Mucosa of descending colon (tissue), 3 donors: ENCODE data around the gene GRIPAP1. TPM values are rescaled to one million over a fixed set of nuclear protein-coding genes. Genes with fewer than 3 reads are reported as not detected.
A peak's percentile ranks its signal among the peaks of the same experiment; 100 is the strongest.

Experiments used
- ATAC-seq: fragments of 200-7000 bp; cut with Tn5 transposase; one replicate; pipeline ENCODE4 v1.9.1; 2020; ENCODE audit warnings: mild to moderate bottlenecking, moderate library complexity
- DNase-seq, 3 donors: peaks; one replicate each; pipeline ENCODE4 v3.0.0-alpha.2; 2020
- H3K36me3 ChIP-seq: fragments of 200-600 bp; one replicate; pipeline ENCODE4 v1.8.0; 2021; ENCODE audit warnings: low read depth, mild to moderate bottlenecking
- H3K4me1 ChIP-seq: fragments of 200-600 bp; one replicate; pipeline ENCODE4 v1.8.0; 2021; ENCODE audit warnings: low read depth, mild to moderate bottlenecking
- H3K4me3 ChIP-seq: fragments of 200-600 bp; one replicate; pipeline ENCODE4 v1.8.0; 2021; ENCODE audit warnings: mild to moderate bottlenecking
- H3K9me3 ChIP-seq: fragments of 200-600 bp; one replicate; pipeline ENCODE4 v1.8.0; 2021; ENCODE audit warnings: mild to moderate bottlenecking
- CTCF ChIP-seq: fragments of 200-600 bp; IDR thresholded peaks from one replicate; pipeline ENCODE4 v1.8.0; 2022; ENCODE audit warnings: antibody characterized with exemption, mild to moderate bottlenecking
- intact Hi-C, 2 donors: fragments of 100-400 bp; cut with DNase I in 1 of 2; cut with micrococcal nuclease in 1 of 2; formaldehyde crosslinking; loops; one replicate each; pipeline versions ENCODE4 v1.11.0 to v1.11.1; 2022; cut with DNase I, micrococcal nuclease
- total RNA-seq, 3 donors: library from RNA; stranded (reverse); fragmentation: NEBNext Ultra II Directional in 2 of 3; extraction: Animal tissue kit (Norgen Biotek cat#: 25700) in 2 of 3; gene quantifications; one replicate each; pipeline versions ENCODE4 v1.2.1 to v1.2.4, GENCODE V29; 2021 to 2023
- donor health status: DM: no; HTN: no; CAD: no; lungs with moderate emphysema.
- donor health status: DM: no; HTN: no; CAD: no.
- donor health status: DM: no; HTN: yes; CAD: no.

The GRIPAP1 gene
- total RNA-seq, 3 donors from 2014 or later = 39.5 to 48.9 (median 47.5) TPM

- Histone ChIP-seq H3K4me1 (no peaks in the 10 kb centered on the region), H3K9me3 (no peaks in the 10 kb centered on the region), H3K36me3 (no peaks in the 10 kb centered on the region), H3K4me3 (no peak overlapping the region)
- intact Hi-C loops = no loop called here
- DNase-seq (peak in 1 of 3 donors; percentile 4), ATAC-seq (no peak)
- no peak for TF ChIP-seq CTCF
Measured at GRCh38 chrX:48996969-48997368, 5.1 kb downstream of the GRIPAP1 start.

DNA sequence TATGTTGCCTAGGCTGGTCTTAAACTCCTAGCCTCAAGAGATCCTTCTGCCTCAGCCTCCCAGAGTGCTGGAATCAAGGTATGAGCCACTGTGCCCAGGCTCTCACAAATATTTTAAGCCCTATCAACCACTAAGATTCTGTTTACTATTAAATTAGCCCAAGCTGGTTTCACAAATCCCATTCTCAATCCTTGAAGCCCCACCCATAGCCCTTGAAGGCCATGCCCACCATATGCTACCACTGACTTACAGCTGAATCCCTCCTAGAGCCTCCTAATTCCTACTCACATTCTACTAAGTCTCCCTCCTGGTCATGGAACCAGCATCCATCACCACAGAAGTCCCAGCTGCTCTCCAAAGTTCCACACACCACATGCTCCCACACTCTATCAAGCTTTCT lies 9.7 kb downstream of the GRIPAP1 start:
- no peak for TF ChIP-seq CTCF
- intact Hi-C loops = no loop called here
- H3K36me3 ChIP-seq = no peaks in the 10 kb centered on the region
- no peak for ATAC-seq
- H3K4me1 ChIP-seq = no peaks in the 10 kb centered on the region
- H3K9me3 ChIP-seq = no peaks in the 10 kb centered on the region
- H3K4me3 ChIP-seq = no peak overlapping the region
- no peak for DNase-seq

GRCh38 chrX:48989483-48989882 lies 12.6 kb downstream of the GRIPAP1 start:
- no peaks in the 10 kb centered on the region for H3K36me3 ChIP-seq
- no peak overlapping the region for H3K4me3 ChIP-seq
- no peak for TF ChIP-seq CTCF
- no peaks in the 10 kb centered on the region for H3K4me1 ChIP-seq
- intact Hi-C loops = no loop called here
- ATAC-seq (no peak), DNase-seq (peak in 1 of 3 donors; percentile 17)
- no peaks in the 10 kb centered on the region for H3K9me3 ChIP-seq

- no peak for TF ChIP-seq CTCF
- no peak for DNase-seq
- Histone ChIP-seq H3K4me1 (no peaks in the 10 kb centered on the region), H3K36me3 (no peaks in the 10 kb centered on the region), H3K9me3 (no peaks in the 10 kb centered on the region), H3K4me3 (no peak overlapping the region)
- intact Hi-C loops = no loop called here
- no peak for ATAC-seq
Measured at GRCh38 chrX:48983896-48984295, 18.2 kb downstream of the GRIPAP1 start.

DNA sequence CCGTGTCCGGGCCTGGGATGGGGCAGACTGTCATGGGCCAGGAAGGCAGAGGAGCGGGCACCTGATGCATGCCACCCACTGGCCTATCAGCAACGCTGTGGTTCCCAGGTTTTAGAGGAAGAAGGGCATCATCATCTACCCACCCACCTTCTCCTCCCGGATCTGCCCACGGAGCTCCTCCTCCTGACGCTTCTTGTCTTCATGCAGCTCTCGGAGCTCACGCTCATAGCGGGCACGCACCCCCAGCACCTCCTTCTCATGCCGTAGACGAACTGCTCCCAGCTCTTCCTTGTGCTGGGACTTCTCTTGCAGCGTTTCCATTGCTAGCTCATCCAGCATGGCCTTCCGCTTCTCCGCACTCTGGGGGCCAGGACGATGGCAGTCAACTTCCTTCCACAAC lies 19.0 kb downstream of the GRIPAP1 start:
- intact Hi-C loops = no loop called here

More for the DNA sequence above, 19.0 kb downstream of the GRIPAP1 start:
- TF ChIP-seq CTCF = no peak
- no peak overlapping the region for H3K4me3 ChIP-seq
- no peaks in the 10 kb centered on the region for H3K4me1 ChIP-seq
- H3K9me3 ChIP-seq = no peaks in the 10 kb centered on the region
- no peak for DNase-seq
- no peaks in the 10 kb centered on the region for H3K36me3 ChIP-seq
- ATAC-seq = no peak
